ENCODE data around the gene ARHGAP19.

ARHGAP19 gene

DNA sequence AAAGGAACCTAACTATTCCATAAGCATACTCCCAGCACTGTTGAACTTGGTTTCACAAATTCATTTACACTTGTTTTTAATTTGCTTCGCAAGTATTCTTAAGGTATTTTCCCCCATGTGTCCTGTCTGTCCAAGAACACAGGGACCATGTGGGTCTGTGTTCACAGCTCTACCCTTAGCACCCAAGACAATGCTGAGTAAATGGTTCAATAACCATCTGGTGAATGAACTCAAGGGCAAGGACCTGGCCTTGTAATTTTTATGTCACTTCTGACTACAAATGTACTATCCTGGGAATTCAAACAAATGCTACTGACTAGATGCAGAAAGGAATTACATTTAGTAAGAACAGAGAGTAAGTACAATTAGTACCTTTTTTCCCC lies 63.7 kb downstream of the ARHGAP19 start:
- CTCF ChIA-PET: interaction anchor here (1.3 kb wide), 1 partner anchor 18 kb away, joined by 4 read pairs; no protein-coding TSS in a partner anchor
- no peak overlapping the region for H3K27ac ChIP-seq
- POLR2A ChIA-PET (ENCODE audit: low non-redundant PET): no interaction called here
- TF ChIP-seq, protein P1, sequence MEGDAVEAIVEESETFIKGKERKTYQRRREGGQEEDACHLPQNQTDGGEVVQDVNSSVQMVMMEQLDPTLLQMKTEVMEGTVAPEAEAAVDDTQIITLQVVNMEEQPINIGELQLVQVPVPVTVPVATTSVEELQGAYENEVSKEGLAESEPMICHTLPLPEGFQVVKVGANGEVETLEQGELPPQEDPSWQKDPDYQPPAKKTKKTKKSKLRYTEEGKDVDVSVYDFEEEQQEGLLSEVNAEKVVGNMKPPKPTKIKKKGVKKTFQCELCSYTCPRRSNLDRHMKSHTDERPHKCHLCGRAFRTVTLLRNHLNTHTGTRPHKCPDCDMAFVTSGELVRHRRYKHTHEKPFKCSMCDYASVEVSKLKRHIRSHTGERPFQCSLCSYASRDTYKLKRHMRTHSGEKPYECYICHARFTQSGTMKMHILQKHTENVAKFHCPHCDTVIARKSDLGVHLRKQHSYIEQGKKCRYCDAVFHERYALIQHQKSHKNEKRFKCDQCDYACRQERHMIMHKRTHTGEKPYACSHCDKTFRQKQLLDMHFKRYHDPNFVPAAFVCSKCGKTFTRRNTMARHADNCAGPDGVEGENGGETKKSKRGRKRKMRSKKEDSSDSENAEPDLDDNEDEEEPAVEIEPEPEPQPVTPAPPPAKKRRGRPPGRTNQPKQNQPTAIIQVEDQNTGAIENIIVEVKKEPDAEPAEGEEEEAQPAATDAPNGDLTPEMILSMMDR (conservative IDR thresholded peaks at IDR 0.05; ENCODE audit: low read depth): no peak
- DNase-seq (ENCODE audit: low spot score): no peak

DNA sequence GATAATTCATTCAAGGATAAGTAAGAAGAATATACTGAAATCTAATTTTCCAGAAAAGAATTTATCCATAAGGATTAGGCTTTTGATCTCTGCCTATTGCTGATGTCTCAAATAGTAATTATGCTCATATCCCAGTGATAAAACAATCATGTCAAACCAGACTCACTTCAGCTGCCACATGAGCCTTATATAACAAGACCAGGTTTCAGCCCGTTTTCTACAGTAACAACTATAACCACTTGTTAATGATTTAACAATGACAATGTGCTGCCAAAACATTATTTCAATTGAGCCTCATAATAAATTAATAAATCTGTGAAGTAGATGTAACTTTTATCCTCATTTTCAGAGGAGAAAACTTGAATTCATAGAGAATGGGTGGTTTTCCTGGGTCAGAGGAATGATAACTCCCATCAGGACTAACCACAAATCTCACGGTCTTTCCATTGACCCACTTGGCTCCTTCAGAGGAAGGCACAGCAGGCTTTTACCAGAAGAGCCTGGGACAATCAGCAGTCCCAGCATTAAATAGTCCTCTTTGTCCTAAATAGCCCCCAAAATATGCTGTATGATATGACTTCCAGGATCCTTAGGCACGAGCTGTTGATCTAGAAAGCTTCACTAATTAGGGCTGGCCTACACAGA lies 64.2 kb downstream of the ARHGAP19 start:
- TF ChIP-seq, protein P1 (conservative IDR thresholded peaks at IDR 0.05; ENCODE audit: low read depth): no peak
- no peak overlapping the region for H3K27ac ChIP-seq
- no peak for DNase-seq (ENCODE audit: low spot score)
- ChIA-PET POLR2A (ENCODE audit: low non-redundant PET) (no interaction called here), CTCF (interaction anchor here (1.3 kb wide), 1 partner anchor 18 kb away, joined by 4 read pairs; no protein-coding TSS in a partner anchor)

- no peak for DNase-seq (ENCODE audit: low spot score)
- no peak overlapping the region for H3K27ac ChIP-seq
- TF ChIP-seq, protein P1 (conservative IDR thresholded peaks at IDR 0.05; ENCODE audit: low read depth): no peak
- ChIA-PET POLR2A (ENCODE audit: low non-redundant PET) (no interaction called here), CTCF (interaction anchor here (0.6 to 1.4 kb wide), 5 partner anchors 7 to 188 kb away, joined by 3 to 5 read pairs (median 4); no protein-coding TSS in a partner anchor)
Observed at GRCh38 chr10:97226398-97226797, 66.0 kb downstream of the ARHGAP19 start.

DNA sequence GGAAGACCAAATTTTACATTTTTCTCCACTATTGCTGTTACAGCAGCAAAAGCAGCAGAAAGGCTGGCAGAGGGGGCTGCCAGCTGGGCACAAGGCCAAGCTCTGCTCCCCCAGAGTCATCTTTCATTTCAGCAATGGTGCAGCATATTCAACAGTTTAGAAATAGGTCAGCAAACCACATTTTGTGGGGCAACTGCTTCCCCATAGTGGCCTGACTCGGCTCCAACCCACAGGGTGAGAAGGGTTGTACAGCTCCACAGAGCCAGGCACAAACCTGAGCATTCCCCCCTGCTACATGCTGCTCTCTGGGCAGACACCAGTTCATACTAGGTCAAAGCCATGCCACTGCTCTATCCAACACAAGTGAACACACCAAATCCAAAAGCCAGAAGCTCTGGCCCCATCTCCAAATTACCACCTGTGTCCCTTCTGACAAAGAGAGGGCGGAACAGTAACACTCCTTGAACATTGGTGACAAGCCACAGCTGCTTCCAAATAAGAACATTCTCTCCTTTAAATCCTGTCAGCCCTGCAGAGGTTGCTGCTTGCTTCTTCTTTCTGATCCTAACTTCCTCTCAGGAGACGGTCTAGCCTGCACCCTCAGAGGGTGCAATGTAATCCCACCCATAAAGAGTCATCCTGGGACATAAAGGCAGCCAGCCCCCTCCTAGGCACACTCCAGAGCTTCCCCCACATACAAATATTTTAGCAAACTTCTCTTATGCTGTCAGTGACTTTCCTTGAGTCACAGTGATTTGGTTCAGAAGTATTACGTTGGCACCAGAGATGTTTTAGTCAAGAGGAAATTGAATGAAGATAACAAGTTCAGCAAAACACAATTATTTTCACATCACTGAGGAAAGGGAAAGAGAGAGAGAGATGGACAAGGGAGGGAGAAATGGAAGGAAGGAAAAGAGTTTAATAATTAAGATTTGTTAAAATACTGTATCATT lies 67.7 kb downstream of the ARHGAP19 start:
- H3K27ac ChIP-seq: no peak overlapping the region
- CTCF ChIA-PET: interaction anchor here (0.5 to 3.4 kb wide), 6 partner anchors 9 to 327 kb away, joined by 3 to 11 read pairs (median 4); no protein-coding TSS in a partner anchor
- POLR2A ChIA-PET (ENCODE audit: low non-redundant PET): no interaction called here

DNA sequence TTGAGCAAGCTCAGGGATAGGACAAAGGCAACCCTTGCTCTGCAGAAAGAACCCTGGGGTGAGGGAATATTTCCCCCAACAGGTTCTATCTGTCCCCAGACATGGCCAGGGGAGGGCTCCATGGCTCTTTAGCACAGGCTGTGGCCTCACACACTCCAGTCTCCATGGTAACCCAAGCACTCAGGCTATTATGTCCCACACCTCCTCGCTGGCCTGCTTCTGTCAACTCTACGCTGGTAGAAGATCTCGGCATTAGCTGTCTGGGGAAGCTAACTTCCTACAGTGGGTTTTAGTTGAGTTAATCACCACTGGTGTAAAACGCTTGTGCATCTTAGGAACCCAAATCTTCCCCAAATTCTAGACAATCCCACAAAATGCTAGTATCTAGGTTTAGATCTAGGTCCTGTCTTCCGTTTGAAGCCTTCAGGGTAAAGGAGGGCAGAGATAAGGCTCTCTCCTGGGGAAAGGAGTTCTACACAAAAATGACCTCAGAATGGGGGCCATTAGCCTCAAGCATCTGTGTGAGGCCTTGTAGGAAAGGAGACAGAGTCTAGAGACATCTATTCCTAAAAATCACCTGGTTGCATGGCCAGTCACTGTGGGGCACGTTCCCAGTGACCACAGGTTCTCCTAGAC lies 70.0 kb downstream of the ARHGAP19 start:
- H3K27ac ChIP-seq: no peak overlapping the region
- no peak for DNase-seq (ENCODE audit: low spot score)
- CTCF ChIA-PET: interaction anchor here (1.5 to 3.4 kb wide), 2 partner anchors 12 to 149 kb away, joined by 6 to 11 read pairs; no protein-coding TSS in a partner anchor
- POLR2A ChIA-PET (ENCODE audit: low non-redundant PET): no interaction called here
- TF ChIP-seq, protein P1 (conservative IDR thresholded peaks at IDR 0.05; ENCODE audit: low read depth): no peak

More for the DNA sequence above, 67.7 kb downstream of the ARHGAP19 start:
- no peak for DNase-seq (ENCODE audit: low spot score)
- TF ChIP-seq, protein P1 (conservative IDR thresholded peaks at IDR 0.05; ENCODE audit: low read depth): no peak

GRCh38 chr10:97220355-97220754 lies 72.1 kb downstream of the ARHGAP19 start:
- DNase-seq (ENCODE audit: low spot score): no peak
- H3K27ac ChIP-seq: no peak overlapping the region
- POLR2A ChIA-PET (ENCODE audit: low non-redundant PET): interaction anchor here (0.5 kb wide), 1 partner anchor 10 kb away, joined by 3 read pairs; no protein-coding TSS in a partner anchor
- CTCF ChIA-PET: interaction anchor here (0.7 to 2.6 kb wide), 2 partner anchors 10 to 38 kb away, joined by 4 to 17 read pairs; no protein-coding TSS in a partner anchor
- TF ChIP-seq, protein P1 (conservative IDR thresholded peaks at IDR 0.05; ENCODE audit: low read depth): no peak

Data from RWPE1 (cell line).